Neuron (in vitro differentiated cells): ENCODE measurements around the gene TUSC2.
A peak's percentile ranks its signal among the peaks of the same experiment; 100 is the strongest.

Experiments
- H2AFZ ChIP-seq: one replicate; pipeline ENCODE4 v1.6.1; 2013; ENCODE audit warnings: low read depth, mild to moderate bottlenecking, inconsistent platforms, low read length, moderate library complexity
- H3K27me3 ChIP-seq: one replicate; pipeline ENCODE4 v1.6.1; 2013; ENCODE audit warnings: low read length; ENCODE audit not compliant: insufficient read depth
- H3K36me3 ChIP-seq: one replicate; pipeline ENCODE4 v1.6.1; 2013; ENCODE audit warnings: low read length; ENCODE audit not compliant: insufficient read depth
- H3K4me1 ChIP-seq: one replicate; pipeline ENCODE4 v1.6.1; 2013; ENCODE audit warnings: low read length; ENCODE audit not compliant: insufficient read depth
- H3K4me3 ChIP-seq: 2 replicates; pipeline ENCODE4 v1.5.1; 2013; ENCODE audit warnings: mild to moderate bottlenecking, low read length, moderate library complexity
- H3K9me3 ChIP-seq: one replicate; pipeline ENCODE4 v1.6.1; 2013; ENCODE audit warnings: low read length

TUSC2 gene

GRCh38 chr3:50359760-50360110 is 31.7 kb upstream of the TUSC2 start:
- H3K36me3 ChIP-seq, result peaks cover 25% of the 10 kb centered on the region
- H3K4me3 ChIP-seq, result peak overlapping the region; percentile 80
- H3K9me3 ChIP-seq, result no peaks in the 10 kb centered on the region
- H2AFZ ChIP-seq, result peak overlapping the region; percentile 39
- H3K27me3 ChIP-seq, result peaks cover 12% of the 10 kb centered on the region
- peaks cover 30% of the 10 kb centered on the region for H3K4me1 ChIP-seq

- H2AFZ ChIP-seq, result peak within 1 kb of the TSS; percentile 39
- H3K36me3 ChIP-seq, result peaks cover 30% of the 10 kb centered on the region
- H3K9me3 ChIP-seq, result no peaks in the 10 kb centered on the region
- peaks cover 30% of the 10 kb centered on the region for H3K4me1 ChIP-seq
- peaks cover 7% of the 10 kb centered on the region for H3K27me3 ChIP-seq
- H3K4me3 ChIP-seq, result peak within 1 kb of the TSS; percentile 80
These were observed 31.1 kb upstream of the TUSC2 start, which contains the start of gene TMEM115 for GRCh38 chr3:50358911-50359759. TSS of gene TMEM115 (minus strand) at chr3:50359521. CDS start at chr3:50359063, 458 bp downstream.

- Histone ChIP-seq H3K9me3 (no peaks in the 10 kb centered on the region), H3K27me3 (peaks cover under 1% of the 10 kb centered on the region), H2AFZ (no peak overlapping the region), H3K4me1 (peaks cover 30% of the 10 kb centered on the region), H3K36me3 (peaks cover 37% of the 10 kb centered on the region), H3K4me3 (peak overlapping the region; percentile 80)
These were observed 30.4 kb upstream of the TUSC2 start for GRCh38 chr3:50358355-50358910.

GRCh38 chr3:50357481-50357880 is 29.5 kb upstream of the TUSC2 start:
- Histone ChIP-seq H3K27me3 (no peaks in the 10 kb centered on the region), H3K4me3 (peak overlapping the region; percentile 80), H3K36me3 (peaks cover 40% of the 10 kb centered on the region), H3K9me3 (no peaks in the 10 kb centered on the region), H2AFZ (no peak overlapping the region), H3K4me1 (peaks cover 30% of the 10 kb centered on the region)

GRCh38 chr3:50356553-50356952 is 28.5 kb upstream of the TUSC2 start:
- Histone ChIP-seq H3K36me3 (peaks cover 40% of the 10 kb centered on the region), H3K4me3 (peak overlapping the region; percentile 80), H3K27me3 (no peaks in the 10 kb centered on the region), H3K4me1 (peaks cover 32% of the 10 kb centered on the region), H2AFZ (no peak overlapping the region), H3K9me3 (no peaks in the 10 kb centered on the region)

- H2AFZ ChIP-seq, result no peak overlapping the region
- H3K36me3 ChIP-seq, result peaks cover 40% of the 10 kb centered on the region
- no peaks in the 10 kb centered on the region for H3K27me3 ChIP-seq
- no peaks in the 10 kb centered on the region for H3K9me3 ChIP-seq
- H3K4me3 ChIP-seq, result peak overlapping the region; percentile 80
- peaks cover 38% of the 10 kb centered on the region for H3K4me1 ChIP-seq
These were observed 28.0 kb upstream of the TUSC2 start for GRCh38 chr3:50355829-50356552.

- no peaks in the 10 kb centered on the region for H3K9me3 ChIP-seq
- no peak overlapping the region for H2AFZ ChIP-seq
- no peak overlapping the region for H3K4me3 ChIP-seq
- H3K27me3 ChIP-seq, result no peaks in the 10 kb centered on the region
- peaks cover 44% of the 10 kb centered on the region for H3K4me1 ChIP-seq
- peaks cover 40% of the 10 kb centered on the region for H3K36me3 ChIP-seq
These were observed 26.8 kb upstream of the TUSC2 start for GRCh38 chr3:50354850-50355249.

GRCh38 chr3:50354186-50354764 is 26.3 kb upstream of the TUSC2 start:
- Histone ChIP-seq H3K9me3 (no peaks in the 10 kb centered on the region), H3K4me1 (peaks cover 47% of the 10 kb centered on the region), H3K36me3 (peaks cover 40% of the 10 kb centered on the region), H3K4me3 (no peak overlapping the region), H2AFZ (no peak overlapping the region), H3K27me3 (no peaks in the 10 kb centered on the region)

GRCh38 chr3:50353245-50354004 is 25.4 kb upstream of the TUSC2 start:
- Histone ChIP-seq H3K27me3 (no peaks in the 10 kb centered on the region), H3K9me3 (no peaks in the 10 kb centered on the region), H2AFZ (no peak overlapping the region), H3K4me3 (no peak overlapping the region), H3K36me3 (peaks cover 43% of the 10 kb centered on the region), H3K4me1 (peaks cover 45% of the 10 kb centered on the region)

- Histone ChIP-seq H3K4me1 (peaks cover 39% of the 10 kb centered on the region), H3K9me3 (no peaks in the 10 kb centered on the region), H3K36me3 (peaks cover 40% of the 10 kb centered on the region), H3K27me3 (no peaks in the 10 kb centered on the region), H2AFZ (no peak overlapping the region), H3K4me3 (no peak overlapping the region)
These were observed 24.8 kb upstream of the TUSC2 start for GRCh38 chr3:50352781-50353180.

- Histone ChIP-seq H3K36me3 (peaks cover 39% of the 10 kb centered on the region), H2AFZ (no peak overlapping the region), H3K4me3 (peak overlapping the region; percentile 69), H3K4me1 (peaks cover 27% of the 10 kb centered on the region), H3K27me3 (no peaks in the 10 kb centered on the region), H3K9me3 (no peaks in the 10 kb centered on the region)
These were observed 23.3 kb upstream of the TUSC2 start for GRCh38 chr3:50351323-50351697.

- peak within 1 kb of the TSS; percentile 18 for H2AFZ ChIP-seq
- no peaks in the 10 kb centered on the region for H3K9me3 ChIP-seq
- H3K4me1 ChIP-seq, result peaks cover 21% of the 10 kb centered on the region
- H3K4me3 ChIP-seq, result peak within 1 kb of the TSS; percentile 69
- H3K27me3 ChIP-seq, result no peaks in the 10 kb centered on the region
- H3K36me3 ChIP-seq, result peaks cover 35% of the 10 kb centered on the region
These were observed 22.7 kb upstream of the TUSC2 start, which contains the start of the genes CYB561D2 and NPRL2 for GRCh38 chr3:50350527-50351322. TSS of gene CYB561D2 (plus strand) at chr3:50350862. CDS start at chr3:50351434, 572 bp downstream. TSS of gene NPRL2 (minus strand) at chr3:50350775. CDS start at chr3:50350652, 123 bp downstream.
